GM12875 (cell line): ENCODE results near the gene COL19A1.
"Not testable (repeated sequence)": the region's sequence is repeated elsewhere in the genome, so short reads cannot be mapped to it uniquely, and the experiment has no call there.

Experiments
- H3K4me3 ChIP-seq: one replicate; pipeline ENCODE4 v1.5.1; 2011; ENCODE audit warnings: low read depth, low read length, control low read depth
- CTCF ChIP-seq: IDR thresholded peaks from 2 replicates; pipeline ENCODE4 v1.5.1; 2011; ENCODE audit warnings: low read depth, mild to moderate bottlenecking, control low read depth, inconsistent platforms, low read length, moderate library complexity, borderline replicate concordance; ENCODE audit not compliant: insufficient read depth

Gene COL19A1

DNA sequence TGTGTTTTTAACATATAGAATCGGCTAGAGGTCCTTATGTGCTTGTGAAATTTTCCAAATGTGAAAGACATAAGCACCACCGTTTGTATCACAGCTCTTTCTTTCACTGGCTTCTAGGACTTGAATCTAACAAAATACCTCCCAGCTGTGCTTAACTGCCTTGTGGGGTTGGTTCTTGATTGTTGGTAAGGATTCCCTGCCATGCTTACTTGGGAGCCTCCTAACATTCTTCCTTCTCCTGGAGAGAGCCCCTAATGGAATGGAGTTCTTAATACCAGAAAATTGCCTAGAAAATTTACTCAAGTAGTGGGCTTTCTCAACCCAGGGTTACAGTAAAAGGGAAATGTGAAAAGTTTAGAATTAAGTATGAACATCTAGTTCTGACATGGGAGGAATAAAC is 121.2 kb downstream of the COL19A1 start:
- TF ChIP-seq CTCF = no peak
- no peak overlapping the region for H3K4me3 ChIP-seq

- H3K4me3 ChIP-seq = no peak overlapping the region
- no peak for TF ChIP-seq CTCF
Measured at GRCh38 chr6:69988458-69989126, 122.2 kb downstream of the COL19A1 start.

- H3K4me3 ChIP-seq = no peak overlapping the region
- no peak for TF ChIP-seq CTCF
Measured at GRCh38 chr6:69994251-69994650, 127.9 kb downstream of the COL19A1 start.

GRCh38 chr6:70008189-70008588 is 141.8 kb downstream of the COL19A1 start:
- TF ChIP-seq CTCF = no peak

GRCh38 chr6:70010339-70010738 is 144.0 kb downstream of the COL19A1 start:
- H3K4me3 ChIP-seq = not testable (repeated sequence)

More at GRCh38 chr6:70008189-70008588, 141.8 kb downstream of the COL19A1 start:
- H3K4me3 ChIP-seq = no peak overlapping the region

DNA sequence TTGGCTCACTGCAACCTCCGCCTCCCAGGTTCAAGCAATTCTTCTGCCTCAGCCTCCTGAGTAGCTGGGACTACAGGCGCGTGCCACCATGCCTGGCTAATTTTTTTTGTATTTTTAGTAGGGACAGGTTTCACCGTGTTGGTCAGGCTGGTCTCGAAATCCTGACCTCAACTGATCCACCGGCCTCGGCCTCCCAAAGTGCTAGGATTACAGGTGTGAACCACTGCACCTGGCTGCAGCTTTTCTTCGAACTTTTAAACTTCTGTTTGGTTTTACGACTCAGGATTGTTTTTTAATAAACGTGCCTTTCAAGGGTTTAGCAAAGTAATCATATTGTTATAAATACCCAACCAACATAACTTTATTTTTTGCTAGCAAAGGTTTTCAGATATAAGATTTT is 156.8 kb downstream of the COL19A1 start:
- not testable (repeated sequence) for H3K4me3 ChIP-seq

- no peak overlapping the region for H3K4me3 ChIP-seq
- TF ChIP-seq CTCF = no peak
Measured at GRCh38 chr6:70028246-70028645, 161.9 kb downstream of the COL19A1 start.

DNA sequence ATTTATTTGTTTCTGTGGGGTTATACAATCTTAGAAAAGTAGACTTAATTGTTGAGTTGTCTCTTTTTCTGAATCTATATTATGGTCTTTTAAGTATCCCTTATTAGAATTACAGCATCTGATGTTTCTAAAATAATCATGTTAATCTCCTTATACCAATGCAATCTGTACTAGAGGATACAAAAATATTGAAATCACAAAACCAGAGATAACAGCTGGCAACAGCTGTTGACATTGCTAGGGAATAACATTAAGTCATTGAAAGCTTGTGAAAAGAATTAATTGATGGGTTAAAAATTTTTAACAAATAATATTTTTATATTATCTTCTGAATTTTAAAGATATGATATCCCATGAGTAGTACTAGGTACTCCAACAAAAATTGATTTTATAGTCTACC is 162.6 kb downstream of the COL19A1 start:
- no peak overlapping the region for H3K4me3 ChIP-seq
- no peak for TF ChIP-seq CTCF
